ENCODE measurements around the gene C10orf53.

GRCh38 chr10:49650724-49651034 lies 28.8 kb upstream of the C10orf53 start:
- no peak for TF ChIP-seq POLR2A (IDR thresholded peaks at IDR 0.05)
- TF ChIP-seq CTCF (IDR thresholded peaks at IDR 0.05): no peak
- TF ChIP-seq EP300 (IDR thresholded peaks at IDR 0.05): no peak
- TF ChIP-seq POLR2AphosphoS5 (IDR thresholded peaks at IDR 0.05): no peak

Data from suprapubic skin (tissue), 4 donors.